ENCODE measurements around the gene YTHDF2. TPM values are rescaled to one million over a fixed set of nuclear protein-coding genes. Genes with fewer than 3 reads are reported as not detected.

The YTHDF2 gene
- total and polyA plus RNA-seq, 2 of the 13 experiments (the other 11 are each of a cell fraction or from before 2014, with no cell fraction given): 48.4 to 59.6 TPM

DNA sequence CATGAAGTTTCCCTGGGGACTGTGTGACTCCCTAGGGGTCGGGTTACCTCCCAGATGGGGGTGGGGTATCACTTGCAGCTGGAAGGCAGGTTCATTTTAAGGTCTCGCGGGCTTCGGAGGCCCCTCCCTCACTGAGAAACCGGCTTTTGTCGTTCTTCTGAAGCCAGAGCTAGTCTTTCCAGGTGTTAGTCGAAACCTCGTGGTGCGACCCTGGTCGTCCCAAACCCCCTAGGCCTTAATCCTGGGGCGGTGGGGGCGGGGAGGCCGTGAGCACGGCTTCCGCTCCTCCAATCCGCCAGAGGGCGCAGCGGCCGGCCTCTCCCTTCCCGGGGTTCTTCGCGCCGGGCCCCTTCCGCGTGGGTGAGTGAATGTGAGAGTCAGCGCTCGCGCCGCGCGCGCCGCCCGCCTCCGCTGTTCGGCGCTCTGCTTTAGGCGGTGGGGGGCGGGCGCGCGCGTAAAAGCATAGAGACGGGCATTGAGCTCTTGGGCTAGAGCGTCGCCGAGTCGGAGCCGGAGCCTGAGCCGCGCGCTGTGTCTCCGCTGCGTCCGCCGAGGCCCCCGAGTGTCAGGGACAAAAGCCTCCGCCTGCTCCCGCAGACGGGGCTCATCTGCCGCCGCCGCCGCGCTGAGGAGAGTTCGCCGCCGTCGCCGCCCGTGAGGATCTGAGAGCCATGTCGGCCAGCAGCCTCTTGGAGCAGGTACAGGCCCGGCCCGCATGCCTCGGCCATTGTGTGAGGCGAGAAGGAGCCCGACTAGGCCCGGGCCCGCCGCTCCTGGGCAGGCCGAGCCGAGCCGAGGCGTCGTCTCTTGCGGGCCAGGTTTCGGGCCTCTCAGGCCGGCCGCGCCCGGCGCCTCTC is at the start of gene YTHDF2 (continued):
- TF ChIP-seq ZNF138 (CRISPR knock-in tag; IDR thresholded peaks at IDR 0.05; ENCODE audit: low read depth): no peak
- no peak; the same call in 1 of the 2 replicates for TF ChIP-seq ZNF841 (CRISPR knock-in tag; IDR thresholded peaks at IDR 0.05; ENCODE audit: borderline replicate concordance)
- TF ChIP-seq, protein P1, sequence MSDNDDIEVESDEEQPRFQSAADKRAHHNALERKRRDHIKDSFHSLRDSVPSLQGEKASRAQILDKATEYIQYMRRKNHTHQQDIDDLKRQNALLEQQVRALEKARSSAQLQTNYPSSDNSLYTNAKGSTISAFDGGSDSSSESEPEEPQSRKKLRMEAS (IDR thresholded peaks at IDR 0.05): peak; percentile 94
- TF ChIP-seq HIVEP1 (CRISPR knock-in tag; IDR thresholded peaks at IDR 0.05): peak; percentile 77
- no peak for TF ChIP-seq MTA3 (CRISPR knock-in tag; IDR thresholded peaks at IDR 0.05)
- TF ChIP-seq SNRNP70 (IDR thresholded peaks at IDR 0.05; ENCODE audit: low read depth, low read length): no peak
- TF ChIP-seq, protein P2, sequence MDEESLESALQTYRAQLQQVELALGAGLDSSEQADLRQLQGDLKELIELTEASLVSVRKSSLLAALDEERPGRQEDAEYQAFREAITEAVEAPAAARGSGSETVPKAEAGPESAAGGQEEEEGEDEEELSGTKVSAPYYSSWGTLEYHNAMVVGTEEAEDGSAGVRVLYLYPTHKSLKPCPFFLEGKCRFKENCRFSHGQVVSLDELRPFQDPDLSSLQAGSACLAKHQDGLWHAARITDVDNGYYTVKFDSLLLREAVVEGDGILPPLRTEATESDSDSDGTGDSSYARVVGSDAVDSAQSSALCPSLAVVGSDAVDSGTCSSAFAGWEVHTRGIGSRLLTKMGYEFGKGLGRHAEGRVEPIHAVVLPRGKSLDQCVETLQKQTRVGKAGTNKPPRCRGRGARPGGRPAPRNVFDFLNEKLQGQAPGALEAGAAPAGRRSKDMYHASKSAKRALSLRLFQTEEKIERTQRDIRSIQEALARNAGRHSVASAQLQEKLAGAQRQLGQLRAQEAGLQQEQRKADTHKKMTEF (CRISPR knock-in tag; IDR thresholded peaks at IDR 0.05): peak; percentile 94
- no peak for TF ChIP-seq ZEB1 (IDR thresholded peaks at IDR 0.05; ENCODE audit: insufficient replicate concordance, low read depth)
- no peak for TF ChIP-seq GPN1 (CRISPR knock-in tag; IDR thresholded peaks at IDR 0.05; ENCODE audit: borderline replicate concordance)
- 0 out of 2 replicates have a peak, but pooled peaks have one; percentile 6 for TF ChIP-seq ZNF629 (CRISPR knock-in tag; conservative IDR thresholded peaks at IDR 0.05)
- TF ChIP-seq, protein P3, sequence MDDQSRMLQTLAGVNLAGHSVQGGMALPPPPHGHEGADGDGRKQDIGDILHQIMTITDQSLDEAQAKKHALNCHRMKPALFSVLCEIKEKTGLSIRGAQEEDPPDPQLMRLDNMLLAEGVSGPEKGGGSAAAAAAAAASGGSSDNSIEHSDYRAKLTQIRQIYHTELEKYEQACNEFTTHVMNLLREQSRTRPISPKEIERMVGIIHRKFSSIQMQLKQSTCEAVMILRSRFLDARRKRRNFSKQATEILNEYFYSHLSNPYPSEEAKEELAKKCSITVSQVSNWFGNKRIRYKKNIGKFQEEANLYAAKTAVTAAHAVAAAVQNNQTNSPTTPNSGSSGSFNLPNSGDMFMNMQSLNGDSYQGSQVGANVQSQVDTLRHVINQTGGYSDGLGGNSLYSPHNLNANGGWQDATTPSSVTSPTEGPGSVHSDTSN (CRISPR knock-in tag; IDR thresholded peaks at IDR 0.05; ENCODE audit: borderline replicate concordance): no peak
- TF ChIP-seq RNF2 (conservative IDR thresholded peaks at IDR 0.05; ENCODE audit: low read depth): peak; percentile 64
- peak; percentile 79 for TF ChIP-seq TMF1 (CRISPR knock-in tag; IDR thresholded peaks at IDR 0.05; ENCODE audit: low read depth)
- TF ChIP-seq, protein P4, sequence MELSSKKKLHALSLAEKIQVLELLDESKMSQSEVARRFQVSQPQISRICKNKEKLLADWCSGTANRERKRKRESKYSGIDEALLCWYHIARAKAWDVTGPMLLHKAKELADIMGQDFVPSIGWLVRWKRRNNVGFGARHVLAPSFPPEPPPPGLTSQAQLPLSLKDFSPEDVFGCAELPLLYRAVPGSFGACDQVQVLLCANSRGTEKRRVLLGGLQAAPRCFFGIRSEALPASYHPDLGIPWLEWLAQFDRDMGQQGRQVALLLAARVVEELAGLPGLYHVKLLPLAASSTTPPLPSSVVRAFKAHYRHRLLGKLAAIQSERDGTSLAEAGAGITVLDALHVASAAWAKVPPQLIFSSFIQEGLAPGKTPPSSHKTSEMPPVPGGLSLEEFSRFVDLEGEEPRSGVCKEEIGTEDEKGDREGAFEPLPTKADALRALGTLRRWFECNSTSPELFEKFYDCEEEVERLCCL (CRISPR knock-in tag; IDR thresholded peaks at IDR 0.05; ENCODE audit: borderline replicate concordance): no peak; the same call in none of the 2 replicates
- no peak for TF ChIP-seq ATAD3A (CRISPR knock-in tag; IDR thresholded peaks at IDR 0.05)
- TF ChIP-seq YEATS2 (CRISPR knock-in tag; IDR thresholded peaks at IDR 0.05; ENCODE audit: borderline replicate concordance): peak; percentile 93
- no peak for TF ChIP-seq TOE1 (CRISPR knock-in tag; IDR thresholded peaks at IDR 0.05)
- no peak for TF ChIP-seq NPAS2 (CRISPR knock-in tag; IDR thresholded peaks at IDR 0.05; ENCODE audit: borderline replicate concordance)
- peak; percentile 13; the same call in 1 of the 2 replicates for TF ChIP-seq NR1H2 (CRISPR knock-in tag; IDR thresholded peaks at IDR 0.05; ENCODE audit: borderline replicate concordance, low read depth)
- TF ChIP-seq ZNF564 (CRISPR knock-in tag; IDR thresholded peaks at IDR 0.05): no peak; the same call in 1 of the 2 replicates
- TF ChIP-seq MAFF (IDR thresholded peaks at IDR 0.05; ENCODE audit: low read depth, low read length): no peak
- peak; percentile 56; the same call in 1 of the 2 replicates for TF ChIP-seq AKAP8 (CRISPR knock-in tag; IDR thresholded peaks at IDR 0.05)
- TF ChIP-seq, protein P5, sequence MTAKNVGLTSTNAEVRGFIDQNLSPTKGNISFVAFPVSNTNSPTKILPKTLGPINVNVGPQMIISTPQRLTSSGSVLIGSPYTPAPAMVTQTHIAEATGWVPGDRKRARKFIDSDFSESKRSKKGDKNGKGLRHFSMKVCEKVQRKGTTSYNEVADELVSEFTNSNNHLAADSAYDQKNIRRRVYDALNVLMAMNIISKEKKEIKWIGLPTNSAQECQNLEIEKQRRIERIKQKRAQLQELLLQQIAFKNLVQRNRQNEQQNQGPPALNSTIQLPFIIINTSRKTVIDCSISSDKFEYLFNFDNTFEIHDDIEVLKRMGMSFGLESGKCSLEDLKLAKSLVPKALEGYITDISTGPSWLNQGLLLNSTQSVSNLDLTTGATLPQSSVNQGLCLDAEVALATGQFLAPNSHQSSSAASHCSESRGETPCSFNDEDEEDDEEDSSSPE (CRISPR knock-in tag; IDR thresholded peaks at IDR 0.05): peak; percentile 86
- peak; percentile 48 for TF ChIP-seq HOXA5 (CRISPR knock-in tag; IDR thresholded peaks at IDR 0.05)
- TF ChIP-seq NFIB (CRISPR knock-in tag; IDR thresholded peaks at IDR 0.05; ENCODE audit: borderline replicate concordance): no peak
- no peak; the same call in 1 of the 2 replicates for TF ChIP-seq ZNF451 (CRISPR knock-in tag; IDR thresholded peaks at IDR 0.05)

All from HepG2 (cell line).